Measurements from ENCODE around the gene GAL3ST2.
"Not testable (repeated sequence)": the region's sequence is repeated elsewhere in the genome, so short reads cannot be mapped to it uniquely, and the experiment has no call there.

Gene GAL3ST2

GRCh38 chr2:241803387-241804325, 27.0 kb downstream of the GAL3ST2 start:
- Histone ChIP-seq H3K9me3 (no peaks in the 10 kb centered on the region), H3K27ac (no peak overlapping the region), H3K4me1 (ENCODE audit: control insufficient read depth in 1 of 2, insufficient read depth in 1 of 2, low read depth in 1 of 2, low read length in 1 of 2) (peaks cover 0 to 3% of the 10 kb centered on the region in 2 experiments), H3K4me3 (ENCODE audit: low read depth in 1 of 2, low read length in 1 of 2) (no peak overlapping the region), H3K36me3 (no peaks in the 10 kb centered on the region), H3K27me3 (peaks cover 38% of the 10 kb centered on the region)
- no peak for TF ChIP-seq CTCF (IDR thresholded peaks at IDR 0.05)

GRCh38 chr2:241804326-241805229, 28.0 kb downstream of the GAL3ST2 start:
- Histone ChIP-seq H3K27me3 (peaks cover 38% of the 10 kb centered on the region), H3K4me3 (ENCODE audit: low read depth in 1 of 2, low read length in 1 of 2) (no peak overlapping the region), H3K27ac (no peak overlapping the region), H3K9me3 (no peaks in the 10 kb centered on the region), H3K4me1 (ENCODE audit: control insufficient read depth in 1 of 2, insufficient read depth in 1 of 2, low read depth in 1 of 2, low read length in 1 of 2) (peaks cover 0 to 3% of the 10 kb centered on the region in 2 experiments), H3K36me3 (no peaks in the 10 kb centered on the region)
- TF ChIP-seq CTCF (IDR thresholded peaks at IDR 0.05): no peak

GRCh38 chr2:241806217-241806616, 29.6 kb downstream of the GAL3ST2 start:
- not testable (repeated sequence) for H3K4me1 ChIP-seq (ENCODE audit: control insufficient read depth in 1 of 2, insufficient read depth in 1 of 2, low read depth in 1 of 2, low read length in 1 of 2); H3K4me3 ChIP-seq (ENCODE audit: low read depth in 1 of 2, low read length in 1 of 2); H3K36me3 ChIP-seq; H3K9me3 ChIP-seq; H3K27ac ChIP-seq
- peaks cover 38% of the 10 kb centered on the region for H3K27me3 ChIP-seq

GRCh38 chr2:241808051-241808720, 31.6 kb downstream of the GAL3ST2 start:
- H3K4me3 ChIP-seq (ENCODE audit: low read depth in 1 of 2, low read length in 1 of 2): no peak overlapping the region
- H3K27ac ChIP-seq: no peak overlapping the region
- H3K36me3 ChIP-seq: no peaks in the 10 kb centered on the region
- peaks cover 0 to 3% of the 10 kb centered on the region in 2 experiments for H3K4me1 ChIP-seq (ENCODE audit: control insufficient read depth in 1 of 2, insufficient read depth in 1 of 2, low read depth in 1 of 2, low read length in 1 of 2)
- no peaks in the 10 kb centered on the region for H3K9me3 ChIP-seq
- TF ChIP-seq CTCF (IDR thresholded peaks at IDR 0.05): no peak
- peaks cover 19% of the 10 kb centered on the region for H3K27me3 ChIP-seq

GRCh38 chr2:241808721-241809382, 32.2 kb downstream of the GAL3ST2 start, which contains the start of gene NEU4:
TSS of gene NEU4 (plus strand) at chr2:241809193. CDS start at chr2:241814485, 5,292 bp downstream.
- TF ChIP-seq CTCF (IDR thresholded peaks at IDR 0.05): no peak
- H3K4me1 ChIP-seq (ENCODE audit: control insufficient read depth in 1 of 2, insufficient read depth in 1 of 2, low read depth in 1 of 2, low read length in 1 of 2): peaks cover 0 to 3% of the 10 kb centered on the region in 2 experiments
- no peaks in the 10 kb centered on the region for H3K36me3 ChIP-seq
- no peaks in the 10 kb centered on the region for H3K9me3 ChIP-seq
- H3K4me3 ChIP-seq (ENCODE audit: low read depth in 1 of 2, low read length in 1 of 2): no peak within 1 kb of the TSS
- H3K27ac ChIP-seq: no peak within 1 kb of the TSS
- peaks cover 13% of the 10 kb centered on the region for H3K27me3 ChIP-seq

Measured in neutrophil (primary cell).